GM23338 (cell line): ENCODE results near the gene SND1. TPM values are rescaled to one million over a fixed set of nuclear protein-coding genes. Genes with fewer than 3 reads are reported as not detected.

Experiments used
- ATAC-seq: fragments of 200-7000 bp; cut with Tn5 transposase; 3 replicates; pipeline ENCODE4 v1.9.1; 2020
- DNase-seq: peaks from one replicate; pipeline ENCODE4 v3.0.0-alpha.2; 2015; ENCODE audit warnings: low spot score
- H2AFZ ChIP-seq: fragments of 200-600 bp; sonication (generic); 2 replicates; pipeline ENCODE4 v1.8.0; 2016; ENCODE audit warnings: antibody characterized with exemption, mild to moderate bottlenecking, moderate library complexity
- H3F3A ChIP-seq: fragments of 200-600 bp; sonication (generic); replicated peaks from 2 replicates; pipeline ENCODE4 v1.8.0; 2017; ENCODE audit warnings: antibody characterized with exemption, mixed run types, low read depth
- H3K27ac ChIP-seq: fragments of 200-600 bp; sonication (generic); 2 replicates; pipeline ENCODE4 v1.6.1; 2016; ENCODE audit warnings: low read depth
- H3K27me3 ChIP-seq: fragments of 200-600 bp; sonication (generic); 2 replicates; pipeline ENCODE4 v1.8.0; 2016; ENCODE audit warnings: mild to moderate bottlenecking, mixed run types, moderate library complexity; ENCODE audit not compliant: insufficient read depth
- H3K36me3 ChIP-seq: fragments of 200-600 bp; sonication (generic); 2 replicates; pipeline ENCODE4 v1.8.0; 2016; ENCODE audit warnings: mild to moderate bottlenecking; ENCODE audit not compliant: insufficient read depth
- H3K4me1 ChIP-seq: fragments of 200-600 bp; sonication (generic); 2 replicates; pipeline ENCODE4 v1.8.0; 2016; ENCODE audit warnings: mild to moderate bottlenecking, moderate library complexity; ENCODE audit not compliant: insufficient read depth
- H3K4me2 ChIP-seq: fragments of 200-600 bp; sonication (generic); 2 replicates; pipeline ENCODE4 v1.7.1; 2017; ENCODE audit warnings: mixed run types
- H3K4me3 ChIP-seq: fragments of 200-600 bp; sonication (generic); 2 replicates; pipeline ENCODE4 v1.6.1; 2016; ENCODE audit warnings: mixed run types
- H3K79me2 ChIP-seq: fragments of 200-600 bp; sonication (generic); replicated peaks from 2 replicates; pipeline ENCODE4 v1.8.0; 2017; ENCODE audit warnings: mild to moderate bottlenecking; ENCODE audit not compliant: insufficient read depth
- H3K9me2 ChIP-seq: fragments of 200-600 bp; sonication (generic); 2 replicates; pipeline ENCODE4 v1.8.0; 2017; ENCODE audit not compliant: insufficient read depth
- H4K20me1 ChIP-seq: fragments of 200-600 bp; sonication (generic); replicated peaks from 2 replicates; pipeline ENCODE4 v1.8.0; 2017; ENCODE audit warnings: mild to moderate bottlenecking; ENCODE audit not compliant: insufficient read depth
- H3K27ac Mint-ChIP-seq: 2 replicates; pipeline ENCODE4 v1.8.0; 2020; ENCODE audit warnings: inconsistent platforms, mild to moderate bottlenecking, moderate library complexity, mixed read lengths
- H3K27me3 Mint-ChIP-seq: 3 replicates; pipeline ENCODE4 v1.8.0; 2022; ENCODE audit warnings: low read depth, mild to moderate bottlenecking, moderate library complexity, mixed read lengths, inconsistent platforms; ENCODE audit not compliant: insufficient read depth, poor library complexity
- H3K36me3 Mint-ChIP-seq: 3 replicates; pipeline ENCODE4 v1.8.0; 2021; ENCODE audit warnings: low read depth, mild to moderate bottlenecking, inconsistent platforms, moderate library complexity, mixed read lengths
- H3K4me1 Mint-ChIP-seq: 3 replicates; pipeline ENCODE4 v1.8.0; 2020; ENCODE audit warnings: mild to moderate bottlenecking, inconsistent platforms, mixed read lengths
- H3K4me3 Mint-ChIP-seq: 3 replicates; pipeline ENCODE4 v1.8.0; 2021; ENCODE audit warnings: moderate library complexity, mild to moderate bottlenecking, inconsistent platforms, mixed read lengths
- H3K9me3 Mint-ChIP-seq: 3 replicates; pipeline ENCODE4 v1.8.0; 2020; ENCODE audit warnings: moderate library complexity, mild to moderate bottlenecking, inconsistent platforms, mixed read lengths
- CREB1 ChIP-seq: fragments of 250-450 bp; sonication (Bioruptor Pico); IDR thresholded peaks from 2 replicates; pipeline ENCODE4 v1.5.0; 2020; ENCODE audit warnings: low read depth, mild to moderate bottlenecking, moderate library complexity
- CTCF ChIP-seq, 2 experiments: fragments of 200-600 bp in 1 of 2; sonication (generic) in 1 of 2; conservative IDR thresholded peaks; 2 replicates each; pipeline versions ENCODE4 v1.5.1 to v1.6.1; 2016 to 2017; ENCODE audit warnings: antibody characterized with exemption in 2 of 2, low read depth in 2 of 2, mild to moderate bottlenecking in 2 of 2, moderate library complexity in 1 of 2
- ETS1 ChIP-seq: IDR thresholded peaks from 2 replicates; pipeline ENCODE4 v1.6.1; 2016; ENCODE audit warnings: antibody characterized with exemption
- EZH2 ChIP-seq: fragments of 200-600 bp; sonication (generic); IDR thresholded peaks from one replicate; pipeline ENCODE4 v1.8.0; 2017; ENCODE audit warnings: antibody characterized with exemption, mild to moderate bottlenecking, low read depth; ENCODE audit not compliant: unreplicated experiment
- EZH2phosphoT487 ChIP-seq: fragments of 200-600 bp; sonication (generic); IDR thresholded peaks from one replicate; pipeline ENCODE4 v1.8.1; 2018; ENCODE audit warnings: antibody characterized with exemption; ENCODE audit not compliant: unreplicated experiment
- JUNB ChIP-seq: IDR thresholded peaks from one replicate; pipeline ENCODE4 v1.6.1; 2016; ENCODE audit warnings: antibody characterized with exemption; ENCODE audit not compliant: unreplicated experiment
- NANOG ChIP-seq: IDR thresholded peaks from 2 replicates; pipeline ENCODE4 v1.6.1; 2016; ENCODE audit warnings: antibody characterized with exemption, borderline replicate concordance
- POLR2AphosphoS5 ChIP-seq: IDR thresholded peaks from 2 replicates; pipeline ENCODE4 v1.6.1; 2016; ENCODE audit warnings: antibody characterized with exemption, low read depth
- REST ChIP-seq: IDR thresholded peaks from one replicate; pipeline ENCODE4 v1.6.1; 2018; ENCODE audit warnings: antibody characterized with exemption; ENCODE audit not compliant: unreplicated experiment
- STAT1 ChIP-seq: IDR thresholded peaks from one replicate; pipeline ENCODE4 v1.6.1; 2016; ENCODE audit warnings: antibody characterized with exemption; ENCODE audit not compliant: unreplicated experiment
- ZNF114 ChIP-seq: fragments of 250-450 bp; sonication (Bioruptor Pico); IDR thresholded peaks from 2 replicates; pipeline ENCODE4 v1.5.0; 2020; ENCODE audit warnings: mild to moderate bottlenecking, moderate library complexity
- ZNF331 ChIP-seq: fragments of 250-450 bp; sonication (Bioruptor Pico); IDR thresholded peaks from 2 replicates; pipeline ENCODE4 v1.5.0; 2020; ENCODE audit warnings: low read depth, mild to moderate bottlenecking, moderate library complexity
- ZNF462 ChIP-seq: fragments of 250-450 bp; sonication (Bioruptor Pico); IDR thresholded peaks from 2 replicates; pipeline ENCODE4 v1.5.0; 2020; ENCODE audit warnings: mild to moderate bottlenecking, moderate library complexity
- polyA plus RNA-seq: library from polyadenylated mRNA; unstranded; fragments of >200 nt; fragmentation: Nextera tagmentation; extraction: Ambion mirVana; gene quantifications from 2 replicates; pipeline ENCODE4 v1.2.1, GENCODE V29; 2016
- total RNA-seq: library from RNA; depleted of rRNA; stranded (reverse); fragments of >200 nt; shearing (Covaris generic); gene quantifications from 2 replicates; pipeline ENCODE4 v1.2.3, GENCODE V29; 2014

SND1 gene
- total and polyA plus RNA-seq, 2 experiments from 2014 or later: 107 to 254 TPM

GRCh38 chr7:127916735-127917134 is 264.7 kb downstream of the SND1 start:
- Histone ChIP-seq H3K36me3 (no peaks in the 10 kb centered on the region), H2AFZ (no peak overlapping the region), H3K27me3 (no peaks in the 10 kb centered on the region), H3K4me2 (no peak overlapping the region), H4K20me1 (peaks cover 59% of the 10 kb centered on the region), H3K4me3 (no peak overlapping the region), H3K79me2 (peaks cover 47% of the 10 kb centered on the region), H3K9me2 (no peaks in the 10 kb centered on the region), H3K4me1 (peaks cover 22% of the 10 kb centered on the region), H3F3A (no peaks in the 10 kb centered on the region), H3K27ac (no peak overlapping the region)
- Mint-ChIP-seq H3K27ac (no peak overlapping the region), H3K36me3 (no peaks in the 10 kb centered on the region), H3K4me3 (no peak overlapping the region), H3K27me3 (no peaks in the 10 kb centered on the region), H3K4me1 (peaks cover 11% of the 10 kb centered on the region), H3K9me3 (no peaks in the 10 kb centered on the region)
- DNase-seq (no peak), ATAC-seq (no peak)
- TF ChIP-seq EZH2: no peak
- no peak for TF ChIP-seq ETS1
- TF ChIP-seq REST: no peak
- TF ChIP-seq ZNF462: no peak
- TF ChIP-seq CTCF (conservative IDR thresholded peaks at IDR 0.05; ENCODE audit: low read depth in 2 of 2): no peak
- no peak for TF ChIP-seq NANOG
- TF ChIP-seq ZNF331: no peak
- TF ChIP-seq CREB1 (CRISPR knock-in tag): no peak
- TF ChIP-seq POLR2AphosphoS5: no peak
- TF ChIP-seq STAT1: no peak
- no peak for TF ChIP-seq JUNB
- no peak for TF ChIP-seq ZNF114 (CRISPR knock-in tag)
- no peak for TF ChIP-seq EZH2phosphoT487
